Fibroblast of gingiva (primary cell): ENCODE measurements around the gene GABBR2.
A peak's percentile ranks its signal among the peaks of the same experiment; 100 is the strongest.
"Not testable (repeated sequence)": the region's sequence is repeated elsewhere in the genome, so short reads cannot be mapped to it uniquely, and the experiment has no call there.

ENCODE experiments used
- DNase-seq: peaks from one replicate; pipeline ENCODE4 v3.0.0-alpha.2; 2011; ENCODE audit warnings: low read depth

The GABBR2 gene

DNA sequence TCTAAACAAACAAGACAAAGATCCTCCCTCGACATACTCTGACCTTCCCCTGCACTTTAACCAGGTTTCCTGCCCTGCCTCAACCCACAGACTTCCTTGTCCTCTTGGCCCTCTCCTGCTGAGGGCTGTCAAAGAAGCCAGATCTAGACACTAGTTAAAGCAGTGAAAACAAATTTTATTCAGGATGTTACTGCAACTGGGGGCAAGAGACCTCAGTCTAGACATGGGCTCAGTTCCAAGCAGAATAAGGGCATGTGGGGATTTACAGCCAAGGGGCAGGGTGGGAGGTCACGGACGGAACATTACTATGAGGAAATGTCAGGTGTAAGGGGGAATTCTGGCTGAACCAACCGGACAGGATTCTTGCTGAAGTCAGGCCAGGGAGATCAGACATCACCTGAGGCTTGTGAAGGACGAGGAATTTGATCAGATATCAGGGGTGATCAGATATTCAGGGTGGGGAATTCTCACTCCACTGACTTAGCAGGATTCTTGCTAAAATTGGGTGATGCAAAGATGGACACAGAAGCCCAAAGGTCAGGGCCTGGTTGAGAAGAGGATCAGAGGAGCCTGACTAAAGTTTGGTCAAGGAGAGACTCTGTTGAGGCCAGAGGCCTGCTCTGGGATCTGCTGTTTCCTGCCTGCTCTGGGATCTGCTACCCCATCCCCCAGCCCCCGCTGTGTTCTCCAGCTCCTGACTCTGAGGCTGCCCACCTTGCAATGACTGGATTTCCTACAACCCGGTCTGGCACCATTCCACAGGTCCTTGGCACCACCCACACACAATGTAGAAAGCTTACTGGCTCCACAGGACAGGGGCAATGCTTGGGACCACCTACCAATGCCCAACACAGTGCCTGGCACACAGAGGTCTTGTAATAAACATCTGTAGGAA is 21.5 kb downstream of the GABBR2 start:
- DNase-seq: no peak

GRCh38 chr9:98684816-98685215 is 23.9 kb downstream of the GABBR2 start:
- DNase-seq: not testable (repeated sequence)

GRCh38 chr9:98678244-98678842 is 30.4 kb downstream of the GABBR2 start:
- no peak for DNase-seq

DNA sequence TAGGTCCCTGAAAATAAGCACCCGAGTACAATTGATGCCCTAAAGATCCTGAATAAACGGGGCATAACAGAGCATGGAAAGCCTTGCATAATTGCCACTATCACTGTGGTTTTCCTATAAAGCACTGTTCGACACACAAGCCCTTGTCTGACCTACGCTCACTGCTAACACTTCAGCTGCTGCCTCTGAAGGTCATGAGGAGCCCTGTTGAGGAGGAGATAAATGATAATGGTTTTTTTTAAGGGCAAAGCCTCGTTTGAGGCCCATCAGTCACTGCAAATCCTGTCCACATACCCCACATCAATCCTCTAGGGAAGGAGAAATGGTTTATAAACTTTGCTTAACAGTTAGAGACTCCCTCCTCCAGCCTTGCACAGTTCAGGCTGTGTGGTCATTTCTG is 35.1 kb downstream of the GABBR2 start:
- DNase-seq: no peak

- no peak for DNase-seq
Observed at GRCh38 chr9:98667005-98667640, 41.6 kb downstream of the GABBR2 start.

DNA sequence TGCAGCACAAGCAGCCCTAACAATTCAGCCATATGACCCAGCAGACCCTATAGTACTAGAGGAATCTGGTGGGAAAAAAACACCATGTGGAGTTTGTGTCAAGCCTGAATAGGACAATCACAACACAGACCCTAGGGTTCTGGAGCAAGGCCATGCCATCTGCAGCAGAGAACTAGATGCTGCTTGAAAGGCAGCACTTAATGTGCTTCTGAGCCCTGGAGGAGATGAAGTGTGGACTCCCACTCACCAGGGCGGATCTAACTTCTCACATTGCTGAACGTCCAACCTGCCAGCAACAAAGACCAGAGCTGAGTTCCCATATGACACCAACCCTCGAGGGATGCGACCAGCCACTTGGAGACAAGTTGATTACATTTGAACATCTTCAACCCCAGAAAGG is 43.2 kb downstream of the GABBR2 start:
- no peak for DNase-seq

GRCh38 chr9:98660541-98660940 is 48.2 kb downstream of the GABBR2 start:
- DNase-seq: no peak

DNA sequence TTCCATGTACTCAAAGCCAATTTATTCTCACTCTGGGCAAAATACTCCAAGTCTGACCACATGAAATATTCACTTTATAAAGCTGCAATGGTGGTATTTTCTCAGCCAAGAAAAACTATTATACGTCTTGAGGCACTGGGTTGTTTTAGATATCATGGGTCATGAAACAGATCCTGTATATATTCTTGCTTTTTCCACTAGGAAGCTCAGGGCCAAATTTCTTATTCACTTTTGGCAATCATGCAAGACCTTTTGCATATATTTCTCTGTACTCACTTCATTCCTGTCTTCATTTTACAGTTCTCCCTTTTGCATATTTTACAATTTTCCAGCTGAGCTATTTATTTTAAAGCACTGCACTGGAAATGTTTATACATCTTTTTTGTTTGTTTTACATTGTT is 49.8 kb downstream of the GABBR2 start:
- peak; percentile 77 for DNase-seq

- peak; percentile 4 for DNase-seq
Observed at GRCh38 chr9:98657897-98658296, 50.8 kb downstream of the GABBR2 start.

DNA sequence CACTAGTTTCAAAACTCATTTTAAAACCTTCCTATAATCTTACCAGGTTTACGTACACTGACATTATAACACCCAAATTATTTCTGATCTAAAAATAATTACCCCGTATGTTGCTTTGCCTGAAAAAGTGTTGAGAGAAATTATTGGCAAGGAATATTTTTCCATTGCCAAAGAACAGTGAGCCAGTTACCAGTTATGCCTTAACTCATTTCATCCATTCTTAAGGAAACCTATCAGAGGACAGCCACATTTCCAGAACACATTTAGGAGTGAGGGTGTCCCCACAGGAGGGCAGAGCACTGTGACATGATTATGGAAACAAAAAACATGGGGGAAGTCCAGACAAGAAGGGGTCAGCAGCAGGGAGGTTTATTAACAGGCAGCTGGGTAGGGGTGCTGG is 52.2 kb downstream of the GABBR2 start:
- DNase-seq: no peak

DNA sequence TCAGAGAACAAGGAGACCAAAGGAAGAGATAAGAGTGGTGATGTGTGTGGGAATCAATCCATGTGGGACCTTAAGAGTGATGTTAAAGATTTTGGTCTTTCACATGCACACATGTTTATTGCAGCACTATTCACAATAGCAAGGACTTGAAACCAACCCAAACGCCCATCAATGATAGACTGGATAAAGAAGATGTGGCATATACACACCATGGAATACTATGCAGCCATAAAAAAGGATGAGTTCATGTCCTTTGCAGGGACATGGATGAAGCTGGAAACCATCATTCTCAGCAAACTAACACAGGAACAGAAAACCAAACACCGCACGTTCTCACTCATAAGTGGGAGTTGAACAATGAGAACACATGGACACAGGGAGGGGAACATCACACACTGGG is 53.3 kb downstream of the GABBR2 start:
- DNase-seq: not testable (repeated sequence)

DNA sequence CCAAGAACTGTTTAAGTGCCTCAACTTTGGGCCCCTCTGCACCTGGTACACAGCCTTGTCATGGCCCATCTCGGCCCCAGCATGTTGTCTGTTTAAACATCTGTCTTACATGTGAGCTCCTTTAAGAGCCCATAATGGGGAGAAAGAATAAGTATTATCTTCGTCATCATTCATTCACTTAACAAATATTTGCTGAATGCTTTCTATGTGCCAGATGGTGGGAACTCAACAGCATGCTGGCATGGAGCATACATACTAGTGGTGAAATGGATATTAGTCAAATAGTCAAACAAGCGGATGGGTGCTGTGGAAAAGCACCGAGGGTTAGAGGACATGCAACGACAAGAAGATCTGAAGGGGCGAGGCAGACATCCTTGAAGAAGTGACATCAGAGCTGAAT is 54.5 kb downstream of the GABBR2 start:
- DNase-seq: peak; percentile 75

DNA sequence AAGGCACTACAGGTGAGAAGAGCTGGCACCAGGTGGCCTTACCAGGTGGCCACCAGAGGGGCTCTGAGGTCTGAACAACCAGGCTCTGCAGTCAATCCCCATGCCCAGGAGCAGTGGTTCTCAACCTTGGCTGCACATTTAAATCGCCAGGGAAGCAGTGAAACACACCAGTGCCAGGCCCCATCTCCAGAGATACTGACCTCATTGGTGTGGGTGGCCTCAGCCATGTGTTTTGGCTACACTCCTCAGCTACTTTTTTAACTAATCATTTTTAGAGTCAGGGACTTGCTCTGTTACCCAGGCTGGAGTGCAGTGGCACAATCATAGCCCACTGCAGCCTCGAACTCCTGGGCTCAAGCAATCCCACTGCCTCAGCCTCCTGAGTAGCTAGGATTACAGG is 56.0 kb downstream of the GABBR2 start:
- DNase-seq: no peak

- DNase-seq: no peak
Observed at GRCh38 chr9:98652302-98652701, 56.4 kb downstream of the GABBR2 start.

GRCh38 chr9:98647236-98647635 is 61.5 kb downstream of the GABBR2 start:
- no peak for DNase-seq

- DNase-seq: no peak
Observed at GRCh38 chr9:98644011-98644410, 64.7 kb downstream of the GABBR2 start.

- no peak for DNase-seq
Observed at GRCh38 chr9:98642661-98643312, 65.9 kb downstream of the GABBR2 start.

- DNase-seq: no peak
Observed at GRCh38 chr9:98641695-98642094, 67.0 kb downstream of the GABBR2 start.

- DNase-seq: no peak
Observed at GRCh38 chr9:98640394-98640793, 68.3 kb downstream of the GABBR2 start.

DNA sequence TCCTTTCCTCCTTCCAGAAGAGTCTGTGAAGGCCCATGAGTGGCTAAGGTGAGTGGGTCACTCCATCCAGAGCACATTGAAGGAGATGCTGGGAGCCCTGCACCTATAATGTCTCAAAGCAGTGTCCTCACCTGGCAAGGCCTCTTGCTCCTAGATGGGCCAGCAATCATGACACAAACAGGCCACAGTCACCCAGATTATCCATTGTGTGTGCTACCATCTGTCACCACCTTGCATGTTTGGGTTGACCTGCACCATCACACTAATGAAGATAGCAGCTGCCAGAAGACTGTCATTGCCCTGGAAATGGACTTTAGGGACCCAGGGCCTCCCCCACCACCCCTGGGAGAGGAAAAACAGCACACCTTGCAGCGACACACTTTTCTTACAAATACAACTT is 69.6 kb downstream of the GABBR2 start:
- DNase-seq: no peak

- no peak for DNase-seq
Observed at GRCh38 chr9:98637381-98637780, 71.4 kb downstream of the GABBR2 start.

GRCh38 chr9:98635374-98635773 is 73.4 kb downstream of the GABBR2 start:
- DNase-seq: no peak
